Measurements from ENCODE around the gene SIGLEC9.

Gene SIGLEC9

GRCh38 chr19:51128227-51128626, 3.5 kb downstream of the SIGLEC9 start:
- no peak overlapping the region for H3K4me3 ChIP-seq (ENCODE audit: low read depth, low read length)
- TF ChIP-seq CTCF (IDR thresholded peaks at IDR 0.05; ENCODE audit: borderline replicate concordance, insufficient read depth, low read depth, low read length): no peak

DNA sequence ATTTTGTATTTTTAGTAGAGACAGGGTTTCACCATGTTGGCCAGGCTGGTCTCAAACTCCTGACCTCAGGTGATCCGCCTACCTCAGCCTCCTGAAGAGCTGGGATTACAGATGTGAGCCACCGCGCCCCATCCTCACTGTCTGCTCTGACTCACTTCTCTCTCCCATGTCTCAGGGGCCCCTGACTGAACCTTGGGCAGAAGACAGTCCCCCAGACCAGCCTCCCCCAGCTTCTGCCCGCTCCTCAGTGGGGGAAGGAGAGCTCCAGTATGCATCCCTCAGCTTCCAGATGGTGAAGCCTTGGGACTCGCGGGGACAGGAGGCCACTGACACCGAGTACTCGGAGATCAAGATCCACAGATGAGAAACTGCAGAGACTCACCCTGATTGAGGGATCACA, 5.0 kb downstream of the SIGLEC9 start:
- no peak overlapping the region for H3K4me3 ChIP-seq (ENCODE audit: low read depth, low read length)
- no peak for TF ChIP-seq CTCF (IDR thresholded peaks at IDR 0.05; ENCODE audit: borderline replicate concordance, insufficient read depth, low read depth, low read length)

DNA sequence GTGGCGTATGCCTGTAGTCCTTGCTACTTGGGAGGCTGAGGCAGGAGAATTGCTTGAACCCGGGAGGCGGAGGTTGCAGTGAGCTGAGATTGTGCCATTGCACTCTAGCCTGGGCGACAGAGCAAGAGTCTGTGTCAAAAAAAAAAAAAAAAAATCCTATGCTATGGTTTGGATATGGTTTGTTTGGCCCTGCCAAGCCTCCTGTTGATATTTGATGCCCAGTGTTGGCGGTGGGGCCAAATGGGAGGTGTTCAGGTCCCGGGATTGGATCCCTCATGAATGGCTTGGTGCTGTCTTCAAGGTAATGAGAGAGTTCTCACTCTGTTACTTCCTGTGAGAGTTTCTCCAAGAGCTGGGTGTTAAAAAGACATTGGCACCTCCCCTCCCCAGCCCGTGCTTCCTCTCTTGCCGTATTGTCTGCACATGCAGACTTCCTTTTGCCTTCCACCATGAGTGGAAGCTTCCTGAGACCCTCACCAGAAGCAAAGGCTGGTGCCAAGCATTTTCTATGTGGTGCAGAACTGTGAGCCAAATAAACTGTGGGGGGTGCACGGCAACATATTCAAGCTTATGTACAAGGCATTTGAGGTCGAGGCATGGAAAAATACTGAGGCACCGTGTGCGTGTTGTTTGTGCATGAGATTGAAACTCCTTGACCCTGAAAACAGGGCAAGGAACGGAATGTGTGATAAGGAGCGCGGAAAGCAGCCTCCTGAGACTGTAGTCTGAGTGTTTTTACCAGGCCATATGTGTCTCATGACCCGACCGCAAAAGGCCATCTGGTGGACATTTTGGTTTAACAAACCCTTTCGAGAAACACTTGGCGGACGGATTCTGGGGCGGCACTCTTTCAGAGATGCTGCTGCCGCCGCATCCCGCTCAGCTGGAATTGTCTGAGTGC, 7.3 kb downstream of the SIGLEC9 start:
- H3K4me3 ChIP-seq (ENCODE audit: low read depth, low read length): no peak overlapping the region
- no peak for TF ChIP-seq CTCF (IDR thresholded peaks at IDR 0.05; ENCODE audit: borderline replicate concordance, insufficient read depth, low read depth, low read length)

DNA sequence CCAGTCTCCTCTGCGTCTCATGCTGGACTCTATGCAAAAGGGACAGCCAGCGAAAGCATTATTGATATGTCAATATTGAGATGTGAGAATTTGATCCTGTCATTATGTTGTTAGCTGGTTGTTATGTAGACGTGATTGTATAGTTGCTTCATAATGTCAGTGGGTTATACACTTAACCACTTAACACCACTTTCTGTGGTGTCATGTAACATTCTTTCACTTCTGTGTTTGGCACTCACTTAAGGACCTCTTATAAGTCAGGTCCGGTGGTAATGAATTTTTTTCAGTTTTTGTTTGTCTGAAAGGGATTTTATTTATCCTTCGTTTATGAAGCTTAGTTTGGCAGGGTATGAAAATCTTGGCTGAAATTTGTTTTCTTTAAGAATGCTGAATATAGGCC, 10.3 kb downstream of the SIGLEC9 start:
- TF ChIP-seq CTCF (IDR thresholded peaks at IDR 0.05; ENCODE audit: borderline replicate concordance, insufficient read depth, low read depth, low read length): no peak
- H3K4me3 ChIP-seq (ENCODE audit: low read depth, low read length): no peak overlapping the region

DNA sequence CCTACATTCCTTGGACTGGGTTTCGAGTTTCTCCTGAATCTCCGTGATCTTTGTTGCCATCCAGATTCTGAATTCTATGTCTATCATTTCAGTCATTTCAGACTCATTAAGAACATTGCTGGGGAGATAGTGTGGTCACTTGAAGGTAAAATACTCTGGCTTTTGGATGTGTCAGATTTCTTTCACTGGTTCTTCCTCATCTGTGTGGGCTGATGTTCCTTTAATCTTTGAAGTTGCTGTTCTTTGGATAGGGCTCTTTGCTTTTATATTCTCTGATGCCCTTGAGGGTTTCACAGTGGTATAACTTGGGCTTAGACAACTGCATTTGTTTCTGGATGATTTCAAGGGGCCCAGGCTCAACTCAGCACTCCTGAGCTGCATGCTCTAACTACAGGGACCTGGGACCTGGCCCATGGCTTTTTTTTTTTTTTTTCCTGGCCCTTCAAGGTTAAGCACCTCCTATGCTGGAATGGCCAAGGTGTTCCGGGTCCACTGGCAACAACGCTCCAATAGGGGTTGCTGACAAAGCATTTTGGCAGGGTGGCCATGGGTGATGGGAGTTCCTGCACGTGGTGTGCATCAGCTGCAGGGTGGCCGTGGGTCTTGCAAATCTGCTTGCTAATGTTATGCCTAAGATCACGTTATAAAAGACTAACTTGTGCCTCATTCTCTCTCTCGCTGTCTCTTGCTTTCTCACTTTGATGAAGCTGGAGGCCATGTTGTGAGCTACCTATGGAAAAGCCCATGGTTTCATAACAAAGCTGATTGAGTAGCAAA, 11.5 kb downstream of the SIGLEC9 start:
- no peak overlapping the region for H3K4me3 ChIP-seq (ENCODE audit: low read depth, low read length)
- TF ChIP-seq CTCF (IDR thresholded peaks at IDR 0.05; ENCODE audit: borderline replicate concordance, insufficient read depth, low read depth, low read length): no peak

- H3K4me3 ChIP-seq (ENCODE audit: low read depth, low read length): no peak overlapping the region
- TF ChIP-seq CTCF (IDR thresholded peaks at IDR 0.05; ENCODE audit: borderline replicate concordance, insufficient read depth, low read depth, low read length): no peak
Measured at GRCh38 chr19:51136851-51137551, 12.3 kb downstream of the SIGLEC9 start.

Data from GM12875 (cell line).